ES-I3 (cell line): ENCODE data around the gene RTP1.
"Not testable (repeated sequence)": the region's sequence is repeated elsewhere in the genome, so short reads cannot be mapped to it uniquely, and the experiment has no call there.

ENCODE experiments used
- H3K36me3 ChIP-seq: 2 replicates; pipeline ENCODE4 v1.6.1; 2013; ENCODE audit warnings: mild to moderate bottlenecking, low read length, control low read depth, moderate library complexity; ENCODE audit not compliant: insufficient read depth
- H3K4me1 ChIP-seq: 2 replicates; pipeline ENCODE4 v1.6.1; 2013; ENCODE audit warnings: mild to moderate bottlenecking, control low read depth, low read length; ENCODE audit not compliant: insufficient read depth
- H3K9ac ChIP-seq: 2 replicates; pipeline ENCODE4 v1.6.1; 2013; ENCODE audit warnings: low read depth, mild to moderate bottlenecking, low read length, moderate library complexity
- H3K9me3 ChIP-seq: 2 replicates; pipeline ENCODE4 v1.6.1; 2013; ENCODE audit warnings: mild to moderate bottlenecking, low read length, moderate library complexity; ENCODE audit not compliant: control insufficient read depth, insufficient read depth

The RTP1 gene

GRCh38 chr3:187197335-187197649 lies at the start of gene RTP1:
Gene RTP1 (plus strand): TSS chr3:187197486. CDS start chr3:187197516, 30 bp downstream.
- Histone ChIP-seq H3K9ac (no peak within 1 kb of the TSS), H3K36me3 (peaks cover 2% of the 10 kb centered on the region), H3K4me1 (peaks cover 3% of the 10 kb centered on the region; the same call in 1 of the 2 replicates), H3K9me3 (no peaks in the 10 kb centered on the region; the same call in 1 of the 2 replicates)

GRCh38 chr3:187150186-187150585 lies 47.1 kb upstream of the RTP1 start:
- H3K9ac ChIP-seq, result no peak overlapping the region

GRCh38 chr3:187150599-187150998 lies 46.7 kb upstream of the RTP1 start:
- Histone ChIP-seq H3K36me3 (no peaks in the 10 kb centered on the region), H3K9ac (no peak overlapping the region), H3K9me3 (peaks cover 2% of the 10 kb centered on the region), H3K4me1 (no peaks in the 10 kb centered on the region)

More at GRCh38 chr3:187150186-187150585, 47.1 kb upstream of the RTP1 start:
- Histone ChIP-seq H3K9me3 (peaks cover 6% of the 10 kb centered on the region), H3K4me1 (no peaks in the 10 kb centered on the region), H3K36me3 (no peaks in the 10 kb centered on the region)

- Histone ChIP-seq H3K4me1 (peaks cover 39% of the 10 kb centered on the region), H3K9me3 (no peaks in the 10 kb centered on the region), H3K9ac (no peak overlapping the region), H3K36me3 (peaks cover 24% of the 10 kb centered on the region)
These were observed 35.7 kb upstream of the RTP1 start for GRCh38 chr3:187161556-187161955.

- H3K36me3 ChIP-seq, result peaks cover 24% of the 10 kb centered on the region
- no peak overlapping the region for H3K9ac ChIP-seq
- peaks cover 4% of the 10 kb centered on the region; the same call in 1 of the 2 replicates for H3K9me3 ChIP-seq
- H3K4me1 ChIP-seq, result peaks cover 39% of the 10 kb centered on the region
These were observed 34.9 kb upstream of the RTP1 start for GRCh38 chr3:187162265-187162953.

- H3K9ac ChIP-seq, result no peak overlapping the region
- H3K36me3 ChIP-seq, result peaks cover 15% of the 10 kb centered on the region; the same call in 1 of the 2 replicates
- peaks cover 39% of the 10 kb centered on the region for H3K4me1 ChIP-seq
- peaks cover 7% of the 10 kb centered on the region for H3K9me3 ChIP-seq
These were observed 32.1 kb upstream of the RTP1 start for GRCh38 chr3:187165144-187165543.

- H3K9ac ChIP-seq, result no peak overlapping the region
- peaks cover 34% of the 10 kb centered on the region for H3K4me1 ChIP-seq
- peaks cover 7% of the 10 kb centered on the region for H3K9me3 ChIP-seq
- peaks cover 15% of the 10 kb centered on the region; the same call in 1 of the 2 replicates for H3K36me3 ChIP-seq
These were observed 30.5 kb upstream of the RTP1 start for GRCh38 chr3:187166750-187167149.

- H3K9ac ChIP-seq, result no peak overlapping the region
- peaks cover 10% of the 10 kb centered on the region for H3K36me3 ChIP-seq
- H3K9me3 ChIP-seq, result peaks cover 7% of the 10 kb centered on the region
- H3K4me1 ChIP-seq, result peaks cover 25% of the 10 kb centered on the region
These were observed 29.5 kb upstream of the RTP1 start for GRCh38 chr3:187167777-187168176.

GRCh38 chr3:187169231-187169960 lies 27.9 kb upstream of the RTP1 start:
- Histone ChIP-seq H3K9me3 (peaks cover 7% of the 10 kb centered on the region), H3K4me1 (peaks cover 21% of the 10 kb centered on the region), H3K9ac (no peak overlapping the region)

GRCh38 chr3:187170911-187171310 lies 26.4 kb upstream of the RTP1 start:
- not testable (repeated sequence) for H3K9ac ChIP-seq, H3K9me3 ChIP-seq
- peaks cover 25% of the 10 kb centered on the region for H3K36me3 ChIP-seq
- peaks cover 13% of the 10 kb centered on the region for H3K4me1 ChIP-seq

More at GRCh38 chr3:187169231-187169960, 27.9 kb upstream of the RTP1 start:
- peaks cover 17% of the 10 kb centered on the region for H3K36me3 ChIP-seq

- Histone ChIP-seq H3K9ac (no peak overlapping the region), H3K9me3 (no peaks in the 10 kb centered on the region; the same call in 1 of the 2 replicates), H3K4me1 (peaks cover 8% of the 10 kb centered on the region), H3K36me3 (peaks cover 21% of the 10 kb centered on the region)
These were observed 24.4 kb upstream of the RTP1 start for GRCh38 chr3:187172929-187173328.

GRCh38 chr3:187181454-187182170 lies 15.7 kb upstream of the RTP1 start:
- H3K9ac ChIP-seq, result peak overlapping the region; percentile 6; the same call in 1 of the 2 replicates
- peaks cover 45% of the 10 kb centered on the region for H3K4me1 ChIP-seq

GRCh38 chr3:187183210-187183862 lies 13.9 kb upstream of the RTP1 start:
- Histone ChIP-seq H3K9ac (peak overlapping the region; percentile 26; the same call in 1 of the 2 replicates), H3K9me3 (no peaks in the 10 kb centered on the region)

More at GRCh38 chr3:187181454-187182170, 15.7 kb upstream of the RTP1 start:
- H3K9me3 ChIP-seq, result no peaks in the 10 kb centered on the region
- no peaks in the 10 kb centered on the region; the same call in 1 of the 2 replicates for H3K36me3 ChIP-seq

GRCh38 chr3:187183903-187184302 lies 13.4 kb upstream of the RTP1 start:
- no peaks in the 10 kb centered on the region for H3K9me3 ChIP-seq
- peaks cover 62% of the 10 kb centered on the region for H3K4me1 ChIP-seq
- peak overlapping the region; percentile 26; the same call in 1 of the 2 replicates for H3K9ac ChIP-seq
- no peaks in the 10 kb centered on the region; the same call in 1 of the 2 replicates for H3K36me3 ChIP-seq

More at GRCh38 chr3:187183210-187183862, 13.9 kb upstream of the RTP1 start:
- H3K4me1 ChIP-seq, result peaks cover 62% of the 10 kb centered on the region
- H3K36me3 ChIP-seq, result no peaks in the 10 kb centered on the region; the same call in 1 of the 2 replicates
